A204.1 (cell line): ENCODE data around the gene RAE1.

ENCODE experiments used
- FAIRE-seq: peaks from 2 replicates; lab custom pipeline; 2012; peaks lifted over from hg19 to GRCh38; lab: Jason Lieb, UNC

The RAE1 gene

DNA sequence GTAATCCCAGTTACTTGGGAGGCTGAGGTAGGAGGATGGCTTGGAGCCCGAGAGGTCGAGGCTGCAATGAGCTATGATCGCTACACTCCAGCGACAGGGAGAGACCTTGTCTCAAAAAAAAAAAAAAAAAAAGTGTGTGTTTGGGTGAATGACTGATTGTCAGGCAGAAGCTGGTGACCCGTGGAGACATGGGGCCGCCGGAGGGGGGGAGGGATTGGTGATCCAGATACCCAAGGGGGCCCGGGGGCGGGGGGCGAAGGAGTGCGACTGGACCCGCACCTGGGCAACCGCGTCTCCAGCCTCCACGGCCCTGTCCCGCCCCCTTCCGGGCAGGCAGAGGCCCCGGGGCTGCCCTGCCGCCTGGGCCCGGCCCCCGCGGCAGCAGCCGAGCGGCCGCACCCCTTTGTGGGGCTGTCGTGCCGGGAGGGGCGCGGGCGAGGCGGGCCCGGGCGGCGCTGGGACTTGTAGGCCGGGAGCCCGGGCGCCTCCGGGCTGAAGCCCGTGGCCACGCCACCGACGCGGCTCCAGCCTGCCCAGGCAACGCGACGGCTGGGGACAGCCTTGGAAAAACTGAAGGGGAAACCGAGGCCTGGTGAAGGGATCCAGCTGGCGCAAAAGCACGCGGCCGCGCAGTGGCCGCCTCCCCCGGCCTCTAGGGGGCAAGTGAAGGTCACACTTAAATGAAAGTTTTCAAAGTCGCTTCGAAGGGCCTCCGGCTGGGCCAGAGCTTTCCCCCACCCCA, 38.1 kb downstream of the RAE1 start:
- FAIRE-seq, result no peak

DNA sequence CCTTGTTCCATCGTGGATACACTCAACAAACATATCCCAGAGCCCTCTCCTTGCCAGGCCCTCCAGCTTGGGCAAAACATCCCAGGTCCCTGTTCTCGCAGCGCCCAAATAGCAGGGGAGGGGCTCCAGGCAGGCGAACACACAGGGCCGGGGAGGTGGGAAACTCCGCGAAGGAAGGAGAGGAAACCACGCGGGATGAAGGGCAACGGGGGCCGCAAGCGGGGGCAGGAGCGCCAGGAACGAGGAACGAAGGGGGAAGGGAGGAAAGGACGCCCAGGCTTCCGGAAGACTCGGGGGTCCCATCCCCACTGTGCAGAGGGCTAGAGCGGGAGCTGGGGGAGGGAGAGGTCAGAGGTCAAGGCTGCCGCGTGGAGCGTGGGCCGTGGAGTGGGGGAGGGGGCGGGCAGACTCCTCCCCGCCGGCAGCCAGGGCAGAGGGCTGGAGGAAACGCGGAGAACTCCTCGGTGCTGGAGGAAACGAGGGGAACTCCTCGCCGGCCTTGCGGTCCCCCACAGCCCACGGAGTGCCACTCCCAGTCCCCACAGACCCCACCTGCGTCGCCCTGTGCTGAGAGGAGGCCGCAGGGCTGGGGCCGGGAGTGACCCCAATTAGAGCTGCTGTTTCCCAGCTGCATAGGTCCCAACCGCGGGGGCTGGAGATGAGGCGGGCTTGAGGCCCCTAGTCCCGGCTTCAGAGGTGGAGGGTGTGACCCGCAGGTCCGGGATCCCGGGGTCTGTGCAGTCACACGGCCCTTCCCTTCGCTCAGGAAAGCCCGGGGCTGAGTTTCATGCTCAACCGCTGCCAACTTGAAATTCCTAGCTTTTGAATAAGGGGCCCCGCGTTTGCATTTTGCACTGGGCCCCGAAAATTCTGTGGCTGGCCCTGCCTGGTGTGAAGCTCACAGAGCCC, 38.9 kb downstream of the RAE1 start:
- no peak for FAIRE-seq

DNA sequence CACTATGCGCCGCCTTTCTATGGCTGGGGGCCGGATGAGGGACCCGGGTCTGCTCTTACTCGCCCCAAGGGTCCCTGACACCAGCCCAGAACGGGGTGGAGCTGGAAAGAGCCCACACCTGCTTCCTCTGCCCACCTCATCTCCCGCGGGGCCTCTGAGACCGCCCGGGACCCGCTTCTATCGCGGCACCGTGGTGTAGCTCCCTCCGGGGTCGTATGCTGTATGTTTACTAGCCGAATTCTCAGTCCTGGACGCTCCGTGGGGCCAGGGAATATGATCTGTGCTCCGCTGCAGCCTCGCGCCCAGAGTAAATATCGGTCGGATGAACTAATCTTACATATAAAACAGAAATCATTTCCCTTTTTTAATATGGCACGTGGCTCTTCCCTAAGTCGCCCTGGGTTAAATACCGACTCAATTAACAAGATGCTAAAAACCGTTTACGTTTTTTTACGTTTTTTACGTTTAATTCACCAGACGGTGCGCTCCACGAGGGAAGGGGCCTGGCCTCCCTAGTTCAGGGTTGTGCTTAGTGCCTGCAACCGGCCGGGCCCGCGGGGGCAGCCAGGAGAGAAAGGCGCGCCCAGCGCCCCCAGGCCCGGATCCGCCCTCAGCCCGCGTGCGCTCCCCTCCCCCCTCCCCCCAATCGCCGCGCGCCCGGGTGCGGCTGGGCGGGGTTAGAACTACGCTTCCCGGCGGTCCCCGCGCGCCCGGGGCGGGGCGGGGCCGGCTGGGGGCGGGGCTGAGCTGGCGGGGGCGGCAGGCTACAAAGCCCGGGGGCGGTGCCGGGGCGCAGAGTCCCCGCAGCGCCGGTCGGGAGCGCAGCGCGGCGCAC, 39.8 kb downstream of the RAE1 start, which contains the start of gene RBM38:
Gene RBM38, plus strand, starts transcription at position 793 of the 835 bp plus-strand sequence. CDS start 186 bp downstream, outside the sequence.
- no peak for FAIRE-seq

DNA sequence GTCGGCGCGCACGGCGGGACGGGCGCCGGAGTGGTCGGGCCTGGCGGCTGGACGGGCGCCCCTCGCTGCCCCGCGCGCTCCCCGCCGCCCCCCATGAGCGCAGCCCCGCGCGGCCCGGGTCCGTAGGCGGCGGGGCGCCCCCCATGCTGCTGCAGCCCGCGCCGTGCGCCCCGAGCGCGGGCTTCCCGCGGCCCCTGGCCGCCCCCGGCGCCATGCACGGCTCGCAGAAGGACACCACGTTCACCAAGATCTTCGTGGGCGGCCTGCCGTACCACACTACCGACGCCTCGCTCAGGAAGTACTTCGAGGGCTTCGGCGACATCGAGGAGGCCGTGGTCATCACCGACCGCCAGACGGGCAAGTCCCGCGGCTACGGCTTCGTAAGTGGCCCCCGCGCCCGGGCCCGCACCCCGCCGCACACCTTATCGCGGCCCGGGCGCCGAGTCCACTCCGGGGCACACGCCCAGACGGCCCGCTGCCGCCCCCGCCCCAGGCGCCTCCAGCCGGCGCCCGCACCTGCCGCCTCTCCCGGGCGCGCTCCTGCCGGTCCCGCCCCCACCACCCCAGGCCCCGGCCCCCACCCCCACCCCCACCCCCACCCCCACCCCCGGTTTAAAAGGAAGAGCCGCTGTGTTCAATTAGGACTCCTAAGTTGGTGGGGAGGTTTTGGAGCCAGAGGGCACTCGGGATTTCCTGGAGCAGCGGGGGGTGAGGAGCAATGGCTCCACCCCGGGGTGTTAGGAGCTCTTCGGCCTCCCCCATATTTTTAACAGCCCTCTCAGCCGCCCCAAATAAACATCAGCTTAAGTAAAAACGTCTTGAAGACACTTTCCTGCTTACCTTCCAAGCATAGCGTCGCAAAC, 40.6 kb downstream of the RAE1 start:
- FAIRE-seq, result no peak

DNA sequence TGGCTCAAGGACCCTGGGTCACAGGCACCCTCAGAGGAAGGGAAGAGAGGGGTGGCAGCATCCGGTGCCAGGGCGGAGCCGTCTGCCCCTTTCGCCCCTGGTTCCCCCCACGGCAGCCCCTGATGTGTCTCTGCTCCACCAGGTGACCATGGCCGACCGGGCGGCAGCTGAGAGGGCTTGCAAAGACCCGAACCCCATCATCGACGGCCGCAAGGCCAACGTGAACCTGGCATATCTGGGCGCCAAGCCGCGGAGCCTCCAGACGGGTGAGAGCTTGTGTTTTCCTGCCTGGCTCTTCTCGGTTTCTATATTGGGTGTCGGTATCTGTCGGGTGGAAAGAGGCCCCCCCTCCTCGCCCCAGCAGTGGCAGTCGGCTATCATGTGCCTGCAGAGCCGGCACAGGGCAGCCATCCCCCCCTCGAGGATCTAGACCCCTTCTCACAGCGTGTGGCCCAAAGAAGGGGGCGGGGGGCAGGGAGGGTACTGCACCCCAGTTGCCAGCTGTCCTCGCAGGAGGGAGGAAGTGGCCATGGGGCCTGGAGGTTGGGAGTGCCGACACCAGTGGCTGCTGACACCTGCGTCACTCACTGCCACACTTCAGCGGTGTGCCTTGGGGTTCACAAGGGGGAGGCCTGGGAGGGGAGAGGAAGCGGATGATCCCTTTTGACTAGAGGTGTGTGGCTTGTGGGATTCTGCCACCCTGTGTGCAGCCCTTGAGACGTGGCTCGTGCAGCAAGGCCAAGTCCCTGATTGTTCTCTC, 41.6 kb downstream of the RAE1 start:
- FAIRE-seq, result no peak

DNA sequence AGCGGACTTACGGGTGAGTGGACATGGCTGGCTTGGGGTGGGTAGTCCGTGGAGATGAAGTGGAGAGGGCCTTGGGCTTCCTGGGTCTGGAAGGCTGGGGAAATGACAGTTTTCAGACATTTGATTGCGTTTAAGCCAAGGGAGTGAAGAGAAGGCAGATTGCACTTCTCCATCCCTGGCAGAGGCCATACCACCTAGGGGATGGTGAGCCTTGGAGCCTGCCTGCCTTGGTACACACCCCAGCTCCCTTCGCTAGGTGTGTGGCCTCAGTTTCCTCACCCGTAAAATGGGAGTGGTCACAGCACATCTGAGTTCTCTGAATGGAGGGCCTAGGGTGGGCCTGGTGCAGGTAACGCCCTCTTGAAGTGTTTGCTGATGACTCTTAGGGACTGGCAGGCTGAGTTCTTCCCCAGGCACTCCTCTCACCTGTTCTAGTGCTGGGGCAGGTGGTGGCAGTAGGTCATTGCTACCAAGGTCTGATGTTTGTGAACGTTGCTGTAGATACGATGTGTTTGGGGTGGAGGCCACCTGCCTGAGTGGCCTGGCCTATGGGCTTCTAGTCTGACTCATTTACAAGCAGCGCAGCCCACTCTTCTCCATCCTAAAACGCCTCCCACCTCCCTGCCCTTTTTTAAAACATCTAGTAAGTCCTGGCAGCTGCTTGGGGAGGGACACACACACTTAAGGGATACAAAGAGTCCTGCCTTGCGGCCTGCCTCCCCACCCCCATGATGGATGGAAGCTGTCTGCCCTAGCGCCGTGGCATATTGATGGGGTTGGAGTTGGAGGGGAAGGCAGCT, 42.5 kb downstream of the RAE1 start:
- no peak for FAIRE-seq

DNA sequence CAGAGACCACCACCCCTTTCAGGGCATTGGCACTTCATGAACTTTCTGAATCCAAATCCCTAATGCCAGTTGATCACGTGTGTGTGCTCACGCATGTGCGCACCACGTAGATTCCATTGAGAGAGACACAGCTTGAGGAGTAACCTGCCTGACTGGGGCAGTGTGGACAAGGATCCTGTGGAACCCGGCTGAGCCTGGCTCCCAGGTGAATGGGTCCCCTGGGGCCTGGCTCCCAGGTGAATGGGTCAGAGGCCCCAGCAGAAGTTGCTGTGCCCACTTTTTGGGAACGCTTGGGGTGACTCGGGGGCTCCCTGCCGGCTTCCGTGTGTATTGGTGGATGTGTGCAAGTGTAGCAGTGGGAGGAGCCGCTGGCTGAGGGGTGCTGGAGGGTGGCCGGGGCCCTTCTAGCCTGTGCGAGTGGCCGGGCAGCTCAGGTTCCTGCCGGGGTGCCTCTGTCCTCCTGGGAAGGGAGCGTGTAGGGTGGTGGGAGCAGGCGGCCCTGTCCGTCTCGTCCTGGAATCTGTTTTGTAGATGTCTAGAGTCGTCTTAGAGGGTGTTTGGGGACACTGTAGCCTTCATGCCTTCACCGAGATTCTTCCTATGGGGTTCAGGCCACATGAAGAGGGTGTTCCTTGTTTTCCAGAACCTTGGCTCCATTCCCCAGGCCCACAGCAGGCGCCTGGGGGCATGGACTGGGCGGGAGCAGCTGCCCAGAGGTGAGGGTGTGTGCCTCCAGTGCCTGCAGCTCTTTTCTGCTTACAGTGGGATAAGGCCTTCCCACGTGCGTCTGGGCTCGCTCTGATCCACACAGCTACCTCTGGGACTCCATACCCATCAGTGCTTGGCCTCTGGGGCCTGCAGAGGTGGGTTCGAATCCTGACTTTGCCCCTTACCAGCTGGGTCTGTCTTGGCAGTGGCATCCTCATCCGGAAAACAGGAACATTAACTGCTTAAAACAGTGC, 43.3 kb downstream of the RAE1 start:
- FAIRE-seq, result no peak

DNA sequence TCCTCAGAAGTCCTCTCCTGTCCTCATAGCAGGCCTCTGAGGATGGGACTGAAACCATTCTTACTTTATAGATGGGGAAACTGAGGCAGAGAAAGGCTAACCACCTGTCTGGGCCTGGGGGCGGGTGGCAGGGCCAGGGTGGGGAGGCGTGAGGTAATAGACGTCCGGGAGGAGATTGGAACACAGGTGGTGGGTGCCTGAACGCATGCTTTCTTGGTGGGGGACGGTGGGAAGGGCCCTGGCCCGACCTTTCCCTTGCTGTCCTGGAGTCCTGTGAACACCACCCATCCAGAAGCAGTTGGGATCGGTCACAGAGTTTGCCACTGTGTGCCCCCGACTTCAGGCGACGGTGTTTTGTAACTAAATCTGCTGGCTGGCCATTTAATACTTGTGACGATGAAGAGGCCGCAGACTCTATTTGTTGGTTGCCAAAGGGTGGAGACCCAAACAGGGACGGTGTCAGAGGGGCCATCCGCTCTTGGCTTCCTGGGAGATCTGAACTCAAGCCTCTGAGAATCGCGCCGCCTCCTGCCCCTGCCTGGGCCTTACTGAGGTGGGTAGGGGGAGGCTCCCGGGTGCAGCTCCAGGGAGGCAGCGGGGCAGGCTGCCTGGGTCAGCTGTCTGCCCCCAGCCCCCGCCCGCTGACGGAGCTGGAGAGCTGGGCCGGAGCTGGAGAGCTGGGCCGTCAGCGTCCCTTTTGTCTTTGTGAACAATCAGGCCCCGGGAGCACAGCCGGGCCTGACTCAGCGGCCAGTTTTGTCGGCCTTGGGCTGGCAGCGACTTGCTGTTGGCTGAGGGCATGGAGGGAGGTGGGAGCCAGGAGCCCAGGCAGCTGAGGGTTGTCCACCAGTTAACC, 44.3 kb downstream of the RAE1 start:
- no peak for FAIRE-seq

DNA sequence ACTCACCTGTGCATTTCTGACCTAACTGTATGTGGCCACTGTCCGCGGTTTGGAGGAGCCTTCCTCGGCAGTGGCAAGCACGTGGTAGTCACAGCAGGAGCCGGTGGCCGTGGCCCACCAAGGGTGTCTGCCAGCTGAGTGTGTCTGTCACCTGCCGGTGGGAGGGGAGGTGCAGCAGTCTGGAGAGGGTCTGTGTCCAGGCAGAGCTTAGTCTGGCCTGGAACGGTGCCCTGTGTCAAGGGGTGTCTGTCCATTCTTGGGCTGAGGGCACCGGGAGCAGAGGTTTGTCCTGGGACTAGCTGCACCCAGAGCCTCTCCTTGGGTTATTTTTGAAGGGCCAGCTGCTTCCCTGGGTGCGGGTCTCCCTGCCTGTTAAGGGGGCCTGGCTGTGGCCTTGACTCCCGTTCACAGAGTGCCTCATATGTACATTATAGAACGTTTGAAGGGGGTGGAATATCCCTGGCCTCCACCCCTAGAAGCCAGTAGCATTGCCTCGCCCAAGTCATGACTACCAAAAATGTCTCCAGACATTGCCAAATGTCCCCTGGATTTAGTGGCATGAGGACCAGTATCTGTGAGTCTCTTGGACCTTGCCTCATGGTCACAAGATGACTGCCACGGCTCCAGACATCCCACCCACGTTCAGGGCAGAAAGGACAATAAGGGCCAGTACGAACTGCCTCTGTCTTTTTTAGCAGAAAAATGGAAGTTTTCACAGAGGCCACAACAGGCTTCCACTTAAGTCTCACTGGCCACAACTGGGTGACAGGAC, 45.3 kb downstream of the RAE1 start:
- no peak for FAIRE-seq

DNA sequence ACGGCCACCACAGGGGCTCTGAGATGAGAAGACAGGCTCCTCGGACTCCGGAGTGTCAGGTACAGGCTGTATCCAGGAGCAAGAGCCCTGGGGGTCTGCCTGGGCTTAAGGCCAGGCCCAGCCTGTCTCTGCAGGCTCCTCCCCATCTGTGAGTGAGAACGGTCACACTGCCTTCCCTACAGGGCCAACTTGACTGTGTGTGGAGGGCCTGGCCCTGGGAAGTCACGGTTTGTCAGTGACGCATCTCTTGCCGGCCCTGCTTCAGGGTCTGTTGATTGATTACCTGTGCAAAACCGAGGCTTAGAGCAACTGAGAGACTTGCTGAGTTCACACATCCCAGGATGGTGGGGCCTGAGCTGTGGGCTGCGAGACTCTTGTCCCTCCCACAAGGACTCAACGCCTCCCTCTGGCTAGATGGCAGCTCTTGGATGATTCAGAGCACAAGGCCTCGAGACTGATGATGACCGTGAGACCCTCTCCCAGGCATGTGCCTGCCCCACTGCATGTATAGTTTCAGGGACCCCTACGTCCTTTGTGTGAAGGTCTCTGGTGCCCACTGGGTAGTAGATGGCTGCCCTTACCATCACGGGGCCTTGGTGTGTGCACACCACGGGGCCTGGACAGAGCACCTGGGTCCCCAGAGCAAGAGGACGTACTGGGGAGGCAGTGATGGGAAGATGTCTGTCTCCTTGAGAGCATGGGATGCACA, 46.1 kb downstream of the RAE1 start:
- no peak for FAIRE-seq

DNA sequence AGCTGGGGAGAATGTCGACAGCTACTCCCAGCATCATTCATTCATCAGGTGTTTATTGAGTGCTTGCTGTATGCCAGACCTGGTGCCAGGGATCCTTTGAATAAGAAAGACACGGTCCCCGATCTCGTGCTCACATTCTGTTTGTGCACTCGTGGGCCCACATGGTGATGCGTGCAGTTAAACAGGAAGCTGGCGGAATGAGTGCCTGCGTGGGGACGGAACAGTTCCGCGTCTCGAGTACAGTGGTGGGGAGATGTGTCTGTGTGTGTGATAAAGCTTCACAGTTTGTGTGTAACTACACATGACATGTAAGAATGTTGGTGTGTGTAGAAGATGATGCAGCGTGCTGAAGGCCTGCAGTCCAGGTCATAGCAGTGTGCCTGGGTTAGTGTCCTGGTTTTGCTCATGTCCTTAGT, 46.6 kb downstream of the RAE1 start:
- FAIRE-seq, result no peak

DNA sequence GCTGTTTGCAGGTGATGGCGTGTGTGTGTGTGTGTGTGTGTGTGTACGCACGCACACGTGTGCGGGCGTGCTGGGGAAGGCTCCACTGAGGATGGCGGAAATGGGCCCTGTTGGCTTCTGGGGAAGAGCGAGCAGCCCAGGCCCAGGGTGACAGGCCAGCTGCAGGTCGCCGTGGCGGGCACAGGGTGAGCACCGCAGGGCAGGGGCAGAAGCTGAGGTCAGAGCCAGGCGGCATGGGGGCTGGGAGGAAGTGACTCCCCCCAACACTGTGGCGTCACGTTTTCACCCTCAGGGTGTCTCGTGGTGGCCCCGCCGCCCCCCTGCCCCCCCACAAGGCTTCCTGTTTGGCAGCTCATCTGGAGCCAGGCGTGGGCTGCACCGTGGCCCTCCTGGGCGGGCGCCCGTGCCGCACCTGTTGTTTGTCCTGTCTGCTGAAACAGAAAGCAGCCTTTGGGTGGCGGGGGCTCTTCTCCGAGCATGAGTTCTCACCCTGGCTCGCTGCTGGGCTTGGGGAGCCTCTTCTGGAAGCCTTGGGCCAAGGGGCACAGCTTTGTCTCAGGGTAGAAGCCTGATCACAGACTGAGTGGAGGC, 47.3 kb downstream of the RAE1 start:
- no peak for FAIRE-seq

DNA sequence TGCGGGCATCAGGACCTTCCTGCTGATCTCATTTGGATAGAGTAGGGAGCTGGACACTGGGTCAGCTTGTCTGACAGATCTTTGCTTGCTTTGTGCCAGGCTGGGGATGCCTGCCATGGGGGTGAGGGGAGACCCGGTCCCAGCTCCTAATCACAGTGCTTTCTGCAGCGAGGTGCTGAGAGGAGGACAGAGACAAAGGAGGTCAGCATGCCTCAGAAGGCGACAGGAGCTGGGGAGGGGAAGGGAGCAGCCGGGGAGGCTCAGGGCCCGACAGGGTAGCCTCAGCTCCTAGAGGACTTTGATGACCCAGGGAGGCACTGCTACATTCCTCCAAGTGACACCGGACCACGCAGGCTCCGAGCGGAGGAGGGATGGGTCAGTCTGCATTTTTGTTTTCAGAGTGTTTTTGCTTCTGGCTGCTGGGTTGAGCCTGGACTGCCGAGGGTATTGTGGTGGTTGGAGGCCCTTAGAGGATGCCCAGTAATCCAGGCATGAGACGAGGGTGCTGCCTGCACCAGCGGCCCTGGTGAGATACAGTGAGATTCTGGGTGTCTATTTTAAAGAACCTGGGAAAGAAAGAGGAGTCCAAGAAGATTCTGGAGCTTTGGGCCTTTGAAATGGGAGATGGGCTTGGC, 48.0 kb downstream of the RAE1 start:
- no peak for FAIRE-seq

DNA sequence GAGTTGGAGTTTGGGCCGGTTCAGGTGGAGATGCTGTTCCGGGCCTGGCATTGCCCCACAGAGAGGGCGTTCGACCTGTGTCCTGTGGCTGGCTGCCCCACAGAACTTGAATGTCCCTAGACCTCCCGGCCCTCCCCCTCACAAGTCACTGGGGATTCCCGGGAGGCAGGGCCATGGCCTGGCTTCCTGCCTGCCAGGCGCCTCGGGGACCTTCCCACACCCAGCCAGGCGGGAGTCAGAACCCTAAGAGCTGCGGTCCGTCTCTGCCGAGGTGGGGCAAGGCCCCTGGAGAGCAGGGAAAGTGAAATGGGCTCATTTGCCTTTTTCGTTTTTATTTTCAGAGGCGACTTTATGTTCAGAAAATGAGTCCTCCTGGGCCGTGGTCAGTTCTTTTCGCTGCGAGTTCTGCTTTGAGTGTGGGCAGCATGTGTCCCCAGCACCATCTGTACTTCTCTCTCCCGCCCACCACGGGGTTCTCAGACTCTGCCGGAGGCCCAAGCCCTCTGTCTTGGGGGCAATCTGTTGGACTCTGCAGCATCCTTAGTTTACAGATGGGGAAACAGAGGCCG, 48.6 kb downstream of the RAE1 start:
- FAIRE-seq, result no peak

DNA sequence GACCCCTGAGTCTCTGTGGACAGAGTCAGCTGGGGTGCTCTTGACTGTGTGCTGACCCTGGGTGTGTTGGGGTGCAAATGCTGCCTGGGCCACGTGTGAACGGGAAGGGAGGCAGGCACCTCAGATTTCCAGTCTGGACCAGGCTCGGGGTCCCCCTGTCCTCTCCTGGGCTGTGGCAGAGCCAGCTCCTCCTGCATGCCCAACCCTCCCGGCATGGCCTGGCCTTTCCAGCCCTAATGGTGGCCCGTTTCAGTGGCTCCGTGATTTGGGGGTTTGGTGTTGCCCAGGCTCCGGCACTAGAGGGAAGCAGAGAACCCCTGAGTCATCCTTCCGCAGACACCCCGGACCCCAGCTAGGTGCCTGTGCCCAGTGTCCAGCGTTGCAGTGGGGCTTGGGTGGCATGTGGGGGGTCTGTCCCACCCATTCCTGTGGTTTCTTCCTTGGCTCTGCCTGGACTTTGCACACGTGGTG, 49.2 kb downstream of the RAE1 start:
- no peak for FAIRE-seq
